GM21619 (cell line): ENCODE data around the gene MIPEP.
"Not testable (repeated sequence)": the region's sequence is repeated elsewhere in the genome, so short reads cannot be mapped to it uniquely, and the experiment has no call there.

ENCODE experiments used
- ATAC-seq: cut with Tn5 transposase; IDR thresholded peaks from one replicate; pipeline ENCODE4 v1.9.1; 2021; ENCODE audit not compliant: unreplicated experiment

MIPEP gene

DNA sequence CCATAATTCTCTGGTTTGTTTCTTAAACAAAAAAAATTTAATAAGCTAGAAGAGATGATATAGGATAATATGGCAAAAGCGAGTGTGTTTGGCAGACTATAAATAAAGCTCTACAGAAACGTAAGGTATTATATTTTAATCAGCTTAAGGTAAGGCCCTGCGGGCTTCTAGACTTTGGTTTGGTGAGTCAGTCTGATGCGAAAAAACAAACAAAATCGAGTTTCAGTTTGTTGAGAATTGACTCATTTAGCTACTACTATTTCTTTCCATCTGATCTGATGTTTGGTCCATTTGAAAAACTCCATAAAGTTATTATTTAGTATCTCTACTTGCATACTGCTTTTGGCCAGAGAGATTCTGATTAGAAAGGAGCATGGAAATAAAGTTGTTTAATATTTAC lies 138.0 kb downstream of the MIPEP start:
- no peak for ATAC-seq

DNA sequence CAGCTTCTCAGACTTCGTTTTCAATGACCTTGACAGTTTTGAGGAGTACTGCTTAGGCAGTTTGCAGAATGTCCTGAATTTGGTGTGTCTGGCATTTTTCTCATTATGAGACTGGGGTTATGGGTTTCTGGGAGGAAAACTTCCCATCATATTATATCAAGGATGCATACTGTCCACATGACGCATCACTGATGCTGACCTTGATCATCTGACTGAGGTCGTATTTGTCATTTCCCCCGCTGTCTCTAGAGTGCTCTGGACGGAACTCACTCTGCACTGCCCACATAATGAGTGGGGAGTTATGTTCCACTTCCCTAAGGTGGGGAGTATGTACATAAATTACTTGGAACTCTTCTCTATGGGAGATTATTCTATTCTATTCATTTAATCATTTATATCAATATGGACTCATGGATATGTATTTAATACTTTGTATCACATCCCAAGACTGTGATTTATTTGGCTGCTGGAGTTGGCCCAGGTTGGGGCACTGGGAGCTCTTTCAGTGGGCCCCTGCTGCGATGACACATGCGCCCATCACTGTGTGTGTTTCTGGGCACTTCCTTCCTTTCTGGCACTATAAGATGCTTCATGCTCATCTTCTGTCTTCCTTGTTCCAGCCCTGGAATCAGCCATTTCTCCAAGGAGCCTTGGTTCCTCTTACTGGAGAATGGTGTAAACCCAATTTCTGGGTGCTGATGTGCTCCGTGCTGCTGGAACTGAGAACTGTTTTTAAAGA lies 138.6 kb downstream of the MIPEP start:
- ATAC-seq = no peak

- ATAC-seq = no peak
Measured at GRCh38 chr13:23749288-23749873, 139.8 kb downstream of the MIPEP start.

GRCh38 chr13:23748109-23748990 lies 140.8 kb downstream of the MIPEP start:
- ATAC-seq = no peak

DNA sequence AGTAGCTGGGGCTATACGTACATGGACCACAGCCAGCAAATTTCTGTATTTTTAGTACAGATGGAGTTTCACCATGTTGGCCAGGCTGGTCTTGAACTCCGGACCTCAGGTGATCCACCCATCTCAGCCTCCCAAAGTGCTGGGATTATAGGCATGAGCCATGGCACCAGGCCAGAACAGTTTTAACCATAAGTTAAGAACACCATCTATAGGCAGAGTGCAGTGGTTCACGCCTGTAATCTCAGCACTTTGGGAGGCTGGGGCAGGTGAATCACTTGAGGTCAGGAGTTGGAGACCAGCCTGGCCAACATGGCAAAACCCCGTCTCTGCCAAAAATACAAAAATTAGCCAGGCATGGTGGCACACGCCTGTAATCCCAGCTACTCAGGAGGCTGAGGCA lies 143.1 kb downstream of the MIPEP start:
- not testable (repeated sequence) for ATAC-seq

- no peak for ATAC-seq
Measured at GRCh38 chr13:23744315-23744714, 144.9 kb downstream of the MIPEP start.

GRCh38 chr13:23743278-23744076 lies 145.7 kb downstream of the MIPEP start:
- no peak for ATAC-seq

DNA sequence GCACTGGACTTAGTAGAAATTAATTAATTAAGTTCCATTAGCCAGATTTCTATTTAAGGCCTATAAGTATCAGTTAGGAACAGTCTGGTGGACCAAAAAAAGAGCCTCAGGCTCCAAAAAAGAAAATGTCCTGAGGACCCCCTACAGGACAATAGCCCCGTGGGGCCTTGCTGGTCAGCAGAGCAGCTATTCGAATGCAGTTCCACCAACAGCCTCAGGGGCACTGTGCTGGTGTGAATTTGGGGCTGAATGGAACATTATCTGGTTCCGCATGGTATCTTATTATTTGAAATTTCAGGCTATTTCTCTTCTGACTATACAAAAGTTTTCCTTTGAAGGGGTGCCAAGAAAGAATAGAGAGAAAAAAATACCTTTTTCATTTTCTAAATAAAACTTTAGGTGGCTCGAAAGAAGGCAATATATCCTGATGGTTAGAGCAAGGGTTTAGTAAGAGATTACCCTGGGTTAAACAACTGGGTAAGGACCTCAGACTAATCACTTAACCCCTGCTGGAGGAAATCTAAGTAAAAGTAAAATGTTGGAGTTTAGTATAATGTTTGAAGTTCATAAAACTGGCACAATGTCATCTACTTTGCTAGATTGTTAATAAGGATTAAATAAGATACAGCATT lies 147.2 kb downstream of the MIPEP start:
- no peak for ATAC-seq

- ATAC-seq = no peak
Measured at GRCh38 chr13:23740002-23740401, 149.2 kb downstream of the MIPEP start.

DNA sequence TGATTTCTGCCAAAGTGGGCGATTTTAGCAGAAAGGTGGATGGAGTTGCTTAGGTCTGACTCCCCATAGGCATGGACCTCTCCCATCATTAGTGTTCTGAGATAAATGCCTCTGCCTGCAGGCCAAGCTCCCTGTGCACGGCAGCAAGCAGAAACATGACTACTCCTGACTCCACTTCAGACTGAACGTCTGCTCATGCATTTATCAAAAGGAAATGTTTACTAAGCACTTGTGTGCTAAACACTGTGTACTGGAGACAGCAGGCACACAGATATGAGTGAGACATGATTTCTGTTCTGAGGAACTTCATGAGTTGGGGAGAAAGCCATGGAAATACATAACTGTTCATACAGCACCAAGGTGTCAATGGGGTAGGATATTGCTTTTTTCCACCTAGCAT lies 149.6 kb downstream of the MIPEP start:
- no peak for ATAC-seq

DNA sequence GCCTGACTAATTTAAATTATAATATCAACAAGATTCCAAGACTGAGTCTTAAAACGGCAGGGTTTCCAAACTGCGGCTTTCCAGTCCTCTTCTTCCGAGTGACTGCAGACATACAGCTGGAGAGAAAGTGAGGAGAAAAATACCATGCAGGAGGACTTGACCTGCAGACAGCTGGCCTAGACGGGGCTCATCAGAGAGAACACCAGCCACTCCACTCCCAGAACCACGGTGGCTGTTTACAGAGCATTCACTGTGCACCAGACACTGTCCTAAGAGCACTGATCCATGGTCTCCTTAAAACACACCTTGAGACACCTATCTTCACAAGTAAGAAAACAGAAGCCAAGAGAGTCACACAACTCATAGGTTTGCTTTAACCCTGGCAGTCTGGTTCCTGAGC lies 152.7 kb downstream of the MIPEP start:
- no peak for ATAC-seq

- ATAC-seq = no peak
Measured at GRCh38 chr13:23735329-23735728, 153.9 kb downstream of the MIPEP start.

GRCh38 chr13:23731709-23732108 lies 157.5 kb downstream of the MIPEP start:
- ATAC-seq = no peak

DNA sequence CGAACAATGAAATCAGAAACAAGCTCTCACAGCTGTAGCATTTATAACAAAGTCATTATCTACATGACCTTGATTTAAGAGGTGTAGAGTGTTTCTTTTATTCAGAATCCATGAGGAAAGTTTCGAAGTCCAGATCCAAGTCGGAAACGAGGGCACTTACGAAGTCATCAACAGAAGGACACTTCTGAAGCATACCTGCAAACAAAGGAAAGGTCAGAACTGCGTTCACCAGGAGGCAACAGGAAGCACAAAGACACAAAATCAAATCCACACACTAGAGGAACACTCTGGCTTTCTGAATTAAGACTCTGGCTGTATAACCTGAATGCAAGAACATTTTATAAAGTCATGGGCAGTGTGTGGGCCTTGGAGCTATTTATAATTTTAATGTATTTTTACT lies 158.9 kb downstream of the MIPEP start:
- ATAC-seq = no peak

DNA sequence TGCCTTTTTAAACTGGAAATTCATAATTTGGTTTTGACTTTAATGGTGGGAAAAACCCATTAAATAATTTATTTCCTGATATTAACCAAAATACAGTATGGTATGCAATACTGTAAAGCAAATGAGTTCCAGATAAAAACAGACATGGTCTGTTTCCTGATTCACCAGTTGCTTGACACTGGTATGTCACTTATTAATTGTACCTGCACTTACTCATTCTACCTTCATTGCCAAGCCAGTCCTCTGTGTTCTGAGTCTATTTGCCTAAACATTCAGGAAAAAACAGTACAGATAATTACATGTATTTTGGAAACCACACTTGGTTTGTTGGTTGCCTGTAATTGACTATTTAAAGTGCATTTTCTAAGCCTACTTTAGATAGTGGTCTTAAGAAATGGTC lies 159.7 kb downstream of the MIPEP start:
- ATAC-seq = no peak

DNA sequence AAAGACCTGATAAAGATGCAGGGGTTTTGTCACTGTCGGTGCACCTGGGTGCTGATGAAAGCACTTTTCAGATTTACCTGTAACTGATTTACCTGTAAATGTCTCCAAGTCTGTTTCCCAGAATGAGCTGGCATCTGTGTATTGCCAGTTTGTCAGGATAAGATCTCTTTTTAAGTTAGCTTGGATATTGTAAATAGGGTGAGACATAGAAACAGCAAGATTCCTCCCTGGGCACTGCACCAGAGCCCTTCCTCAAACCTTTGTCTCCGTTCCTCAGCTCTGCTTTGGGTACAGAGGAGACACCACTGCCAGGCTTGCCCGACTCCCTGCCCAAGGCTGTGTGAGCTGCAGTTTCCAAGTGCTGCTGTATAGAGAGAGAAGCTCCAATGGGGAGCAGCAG lies 160.4 kb downstream of the MIPEP start:
- ATAC-seq = no peak

- ATAC-seq = no peak
Measured at GRCh38 chr13:23725922-23726321, 163.3 kb downstream of the MIPEP start.

DNA sequence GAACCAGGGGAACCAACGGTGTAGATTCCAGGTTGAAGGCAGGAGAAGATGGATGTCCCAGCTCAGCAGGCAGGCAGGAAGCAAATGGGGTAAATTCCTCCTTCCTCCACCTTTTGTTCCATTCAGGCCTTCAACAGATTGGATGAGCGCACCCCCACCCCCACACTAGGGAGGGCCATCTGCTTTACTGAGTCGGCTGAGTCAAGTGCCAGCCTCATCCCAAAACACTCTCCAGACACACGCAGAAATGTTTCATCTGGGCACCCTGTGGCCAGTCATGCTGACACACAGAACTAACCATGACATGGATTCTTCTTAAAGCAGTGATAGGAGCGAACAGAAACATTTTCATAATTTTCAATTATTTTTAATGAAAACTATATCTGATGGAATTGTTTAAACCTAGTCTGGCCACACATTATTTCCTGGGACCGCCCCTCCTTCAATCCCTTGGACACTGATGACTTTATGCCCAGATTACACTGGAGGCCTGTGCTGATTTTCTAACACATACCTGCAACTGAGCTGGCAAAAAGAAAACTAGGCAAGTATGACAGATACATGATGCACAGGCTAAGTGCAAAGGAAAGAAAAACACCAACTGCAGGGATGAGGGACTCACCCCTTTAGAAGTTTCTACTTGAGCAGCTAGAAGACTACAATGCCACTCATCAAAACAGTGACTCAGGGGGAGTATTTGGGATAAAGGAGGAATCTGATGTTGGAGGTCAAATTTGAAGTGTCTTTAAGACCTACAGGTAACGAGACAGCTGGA lies 164.8 kb downstream of the MIPEP start:
- no peak for ATAC-seq

- no peak for ATAC-seq
Measured at GRCh38 chr13:23723471-23723870, 165.7 kb downstream of the MIPEP start.
